CD4-positive, alpha-beta T cell treated with Interferon alpha-2 for 1 hour (primary cell): ENCODE measurements around the gene WDR73.
"Not testable (repeated sequence)": the region's sequence is repeated elsewhere in the genome, so short reads cannot be mapped to it uniquely, and the experiment has no call there.

Experiments used
- DNase-seq, 2 donors: peaks; one replicate each; pipeline ENCODE4 v3.0.0-alpha.2; 2020 to 2022

WDR73 gene

GRCh38 chr15:84656972-84657371, 2.9 kb upstream of the WDR73 start:
- DNase-seq, result no peak

- DNase-seq, result peak; percentile 79 to 82
These were observed 788 bp upstream of the WDR73 start for GRCh38 chr15:84654689-84655453.

DNA sequence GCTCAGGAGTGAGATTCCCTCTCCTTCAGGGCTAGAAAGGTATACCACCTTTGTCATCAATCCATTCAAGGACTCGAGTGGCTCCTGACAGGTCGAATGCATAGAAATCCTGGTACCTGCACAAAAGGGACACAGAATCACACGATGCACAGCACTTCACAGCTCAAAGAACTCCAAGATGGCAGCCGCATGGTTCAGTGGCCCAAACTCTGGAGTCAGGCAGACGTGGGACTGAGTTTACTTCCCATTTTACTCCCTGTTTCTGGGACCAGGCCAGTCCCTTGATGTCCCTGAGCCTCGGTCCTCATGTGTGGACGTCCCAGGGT, 536 bp downstream of the WDR73 start:
- DNase-seq, result no peak

DNA sequence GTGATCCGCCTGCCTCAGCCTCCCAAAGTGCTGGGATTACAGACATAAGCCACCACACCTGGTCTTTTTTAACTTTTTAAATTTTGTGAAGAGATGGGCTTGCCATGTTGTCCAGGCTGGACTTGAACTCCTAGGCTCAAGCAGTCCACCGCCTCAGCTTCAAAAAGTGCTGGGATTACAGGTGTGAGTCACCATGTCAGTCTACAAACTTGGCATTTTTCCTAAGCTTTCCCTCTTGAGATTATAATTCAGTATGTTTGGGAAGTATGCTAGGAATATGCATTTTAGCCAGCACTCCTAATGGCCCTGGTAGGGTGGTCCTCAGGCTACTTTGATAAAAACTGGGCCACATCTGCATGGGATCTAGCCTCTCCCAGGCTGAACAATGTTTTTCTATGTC, 4.4 kb downstream of the WDR73 start:
- DNase-seq, result no peak

GRCh38 chr15:84648539-84648938, 5.5 kb downstream of the WDR73 start:
- DNase-seq, result no peak

DNA sequence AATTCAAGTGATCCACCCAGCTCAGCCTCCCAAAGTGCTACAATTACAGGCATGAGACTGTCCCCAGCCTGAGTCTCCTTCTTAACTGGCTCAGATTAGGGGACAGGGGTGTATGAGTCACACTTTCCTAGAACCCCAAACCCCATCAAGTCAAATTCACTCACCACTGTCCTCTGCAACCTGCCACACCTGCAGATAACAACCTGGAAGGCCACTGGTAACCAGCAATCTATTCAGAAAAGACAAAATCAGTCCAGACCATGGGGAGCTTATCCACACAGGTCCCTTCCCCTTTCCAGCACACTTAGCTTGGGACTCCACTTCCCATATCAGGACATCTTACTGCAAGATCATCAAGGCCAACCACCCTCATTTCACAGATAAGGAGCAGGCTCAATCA, 6.4 kb downstream of the WDR73 start:
- DNase-seq, result no peak

GRCh38 chr15:84645997-84646396, 8.1 kb downstream of the WDR73 start:
- no peak for DNase-seq

DNA sequence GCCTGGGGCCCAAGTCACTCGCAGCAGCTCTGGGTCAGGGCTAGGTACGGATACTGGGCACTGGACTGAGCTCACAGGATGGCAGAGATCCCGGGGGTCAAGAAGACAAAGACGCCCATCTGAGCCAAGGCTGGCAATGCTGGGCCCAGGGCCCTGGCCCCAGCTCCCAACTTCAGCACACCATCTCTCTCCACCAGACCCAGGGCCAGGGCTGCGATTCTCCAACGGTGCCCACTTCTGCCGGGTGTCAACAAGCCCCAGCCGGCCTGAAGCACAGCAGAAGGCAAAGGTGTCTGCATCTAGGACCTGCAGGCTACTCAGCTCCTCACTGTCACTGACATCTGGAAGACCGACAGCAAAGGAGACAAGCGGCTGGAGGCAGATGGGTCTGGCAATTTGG, 8.6 kb downstream of the WDR73 start:
- DNase-seq, result no peak

DNA sequence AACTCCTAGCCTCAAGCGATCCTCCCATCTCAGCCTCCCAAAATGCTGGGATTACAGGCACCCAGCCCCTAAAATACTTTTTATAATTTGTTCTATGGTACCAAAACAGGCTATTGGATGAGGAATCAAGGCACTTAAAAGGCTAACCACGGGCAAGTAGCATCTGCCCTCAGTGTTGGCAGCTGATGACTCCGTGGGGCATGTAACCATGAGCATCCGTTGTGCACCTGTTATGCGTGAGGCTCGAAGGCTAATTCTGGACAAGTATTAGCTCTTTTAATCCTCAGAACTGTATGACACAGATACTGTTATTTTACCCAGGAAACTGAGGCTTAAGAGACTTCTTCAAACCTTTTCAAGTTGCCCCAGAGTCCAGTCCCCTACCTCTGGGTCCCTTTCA, 10.2 kb downstream of the WDR73 start:
- no peak for DNase-seq

DNA sequence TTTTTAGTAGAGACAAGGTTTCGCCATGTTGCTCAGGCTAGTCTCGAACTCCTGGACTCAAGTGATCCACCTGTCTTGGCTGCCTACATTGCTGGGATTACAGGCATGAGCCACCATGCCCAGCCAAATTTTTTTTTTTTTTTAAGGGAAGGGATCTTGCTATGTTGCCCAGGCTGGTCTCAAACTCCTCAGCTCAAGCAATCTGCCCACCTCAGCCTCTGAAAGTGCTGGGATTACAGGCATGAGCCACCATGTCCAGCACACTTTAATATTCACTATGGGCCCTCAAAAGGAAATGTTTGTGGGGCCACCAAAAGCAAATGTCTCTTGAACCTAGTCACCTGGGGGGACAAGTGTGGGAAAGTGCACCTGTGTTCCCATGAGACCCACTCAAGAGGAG, 11.4 kb downstream of the WDR73 start:
- not testable (repeated sequence) for DNase-seq

- not testable (repeated sequence) for DNase-seq
These were observed 12.2 kb downstream of the WDR73 start for GRCh38 chr15:84641871-84642270.

- DNase-seq, result peak in 1 of 2 donors; percentile 26
These were observed 16.0 kb downstream of the WDR73 start for GRCh38 chr15:84638103-84638502.

- peak in 1 of 2 donors; percentile 24 for DNase-seq
These were observed 19.8 kb downstream of the WDR73 start for GRCh38 chr15:84634228-84634837.

DNA sequence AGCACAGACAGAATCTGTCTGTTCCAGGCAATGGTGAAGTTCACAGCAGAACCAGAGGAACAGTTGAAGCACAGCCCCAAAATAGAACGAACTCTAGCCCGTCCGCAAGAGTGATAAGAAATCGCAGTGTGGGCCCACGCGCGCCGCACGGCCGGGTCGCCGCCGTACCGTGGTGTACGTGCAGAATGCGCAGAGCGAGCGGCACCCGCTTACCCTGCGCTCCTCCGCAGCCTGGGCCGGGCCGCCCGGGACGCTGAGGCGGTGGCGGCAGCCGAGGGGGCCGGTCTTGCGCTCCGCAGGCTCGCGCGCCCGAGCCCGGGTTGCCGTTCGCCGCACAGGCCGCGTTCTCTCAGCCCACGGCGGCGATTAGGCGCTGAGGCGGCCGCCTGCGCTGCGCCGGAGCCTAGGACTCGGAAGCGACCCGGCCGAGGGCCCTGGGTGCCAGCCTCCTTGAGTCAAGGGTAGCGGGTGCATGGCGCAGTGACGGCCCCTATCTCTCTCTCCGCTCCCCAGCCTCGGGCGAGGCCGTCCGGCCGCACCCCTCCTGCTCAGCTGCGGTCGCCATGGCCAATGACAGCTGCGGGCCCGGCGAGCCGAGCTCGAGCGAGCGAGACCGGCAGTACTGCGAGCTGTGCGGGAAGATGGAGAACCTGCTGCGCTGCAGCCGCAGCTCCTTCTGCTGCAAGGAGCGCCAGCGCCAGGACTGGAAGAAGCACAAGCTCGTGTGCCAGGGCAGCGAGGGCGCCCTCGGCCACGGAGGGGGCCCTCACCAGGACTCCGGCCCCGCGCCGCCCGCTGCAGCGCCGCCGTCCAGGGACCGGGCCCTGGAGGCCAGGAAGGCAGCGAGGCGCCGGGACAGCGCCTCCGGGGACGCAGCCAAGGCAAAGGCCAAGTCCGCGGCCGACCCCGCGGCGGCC, 20.5 kb downstream of the WDR73 start:
- DNase-seq, result peak; percentile 53 to 67

- DNase-seq, result no peak
These were observed 22.3 kb downstream of the WDR73 start for GRCh38 chr15:84631706-84632272.

DNA sequence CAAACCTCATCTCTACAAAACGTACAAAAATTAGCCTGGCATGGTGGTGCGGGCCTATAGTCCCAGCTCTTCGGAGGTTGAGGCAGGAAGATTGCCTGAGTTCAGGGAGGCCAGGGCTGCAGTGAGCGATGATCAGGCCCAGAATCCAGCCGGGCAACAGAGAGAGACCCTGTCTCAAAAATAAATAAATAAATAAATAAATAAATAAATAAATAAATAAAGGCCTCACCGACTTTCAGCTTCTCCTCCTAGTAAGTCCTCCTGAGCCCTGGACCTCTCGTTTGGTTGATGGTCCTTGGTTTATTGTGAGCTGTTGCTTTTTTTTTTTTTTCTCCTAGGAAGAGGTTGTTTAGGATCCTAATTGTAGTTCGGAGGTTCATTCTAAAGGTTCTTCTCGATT, 25.1 kb downstream of the WDR73 start:
- DNase-seq, result no peak

DNA sequence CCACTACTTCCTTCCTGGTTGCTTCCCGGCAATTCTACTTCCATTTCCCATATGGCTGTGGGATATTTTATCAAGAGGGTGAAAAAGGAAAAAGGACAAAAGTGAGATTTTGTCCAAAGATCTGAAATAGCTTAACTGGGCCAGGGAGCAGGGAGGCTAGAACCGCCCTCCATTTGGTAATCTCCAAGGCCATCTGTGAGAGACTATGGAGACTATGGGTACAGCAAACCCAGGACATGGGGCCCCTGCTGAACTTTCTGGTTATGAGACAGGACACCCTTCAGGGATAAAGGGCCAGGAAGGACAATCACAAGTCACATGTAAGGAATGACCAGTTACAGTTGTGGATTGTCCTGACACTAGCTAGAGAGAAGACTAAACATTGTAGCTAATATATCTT, 29.0 kb downstream of the WDR73 start:
- no peak for DNase-seq

DNA sequence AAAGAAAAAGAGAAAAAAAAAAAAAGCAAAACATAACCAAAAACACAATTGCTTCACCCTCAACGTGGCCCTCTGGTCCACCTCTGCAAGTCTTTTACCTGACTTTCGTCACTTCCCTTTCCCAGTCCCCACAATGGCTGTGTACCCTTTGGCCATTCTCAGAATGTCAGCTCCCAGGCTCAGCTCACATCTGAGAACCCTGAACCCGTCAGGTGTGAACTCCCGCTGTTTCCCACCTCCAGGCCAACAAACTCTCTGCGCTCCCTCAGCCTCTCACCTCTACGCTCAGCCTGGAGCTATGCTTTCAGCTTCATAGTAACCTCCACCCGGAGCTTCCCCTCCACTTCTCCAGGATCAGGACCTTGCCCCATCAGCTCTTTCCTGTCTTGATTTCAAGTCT, 29.7 kb downstream of the WDR73 start:
- no peak for DNase-seq

DNA sequence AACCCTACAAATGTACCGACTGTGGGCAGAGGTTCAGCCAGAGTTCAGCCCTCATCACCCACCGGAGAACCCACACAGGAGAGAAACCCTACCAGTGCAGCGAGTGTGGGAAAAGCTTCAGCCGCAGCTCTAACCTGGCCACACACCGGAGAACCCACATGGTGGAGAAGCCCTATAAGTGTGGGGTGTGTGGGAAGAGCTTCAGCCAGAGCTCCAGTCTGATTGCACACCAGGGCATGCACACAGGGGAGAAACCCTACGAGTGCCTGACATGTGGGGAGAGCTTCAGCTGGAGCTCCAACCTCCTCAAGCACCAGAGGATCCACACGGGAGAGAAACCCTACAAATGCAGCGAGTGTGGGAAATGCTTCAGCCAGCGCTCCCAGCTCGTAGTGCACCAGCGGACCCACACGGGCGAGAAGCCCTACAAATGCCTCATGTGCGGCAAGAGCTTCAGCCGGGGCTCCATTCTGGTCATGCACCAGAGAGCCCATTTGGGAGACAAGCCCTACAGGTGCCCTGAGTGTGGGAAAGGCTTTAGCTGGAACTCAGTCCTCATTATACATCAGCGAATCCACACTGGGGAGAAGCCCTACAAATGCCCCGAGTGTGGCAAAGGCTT, 32.6 kb downstream of the WDR73 start:
- no peak for DNase-seq

DNA sequence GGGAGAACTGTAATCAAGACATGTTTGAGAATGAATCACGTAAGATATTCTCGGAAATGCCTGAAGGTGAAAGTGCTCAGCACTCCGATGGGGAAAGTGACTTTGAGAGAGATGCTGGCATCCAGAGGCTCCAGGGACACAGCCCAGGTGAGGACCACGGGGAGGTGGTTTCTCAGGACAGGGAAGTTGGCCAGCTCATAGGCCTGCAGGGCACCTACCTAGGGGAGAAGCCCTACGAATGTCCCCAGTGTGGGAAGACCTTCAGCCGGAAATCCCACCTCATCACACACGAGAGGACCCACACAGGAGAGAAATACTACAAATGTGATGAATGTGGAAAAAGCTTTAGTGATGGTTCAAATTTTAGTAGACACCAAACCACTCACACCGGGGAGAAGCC, 33.5 kb downstream of the WDR73 start:
- DNase-seq, result no peak

- no peak for DNase-seq
These were observed 37.8 kb downstream of the WDR73 start for GRCh38 chr15:84616235-84616634.

DNA sequence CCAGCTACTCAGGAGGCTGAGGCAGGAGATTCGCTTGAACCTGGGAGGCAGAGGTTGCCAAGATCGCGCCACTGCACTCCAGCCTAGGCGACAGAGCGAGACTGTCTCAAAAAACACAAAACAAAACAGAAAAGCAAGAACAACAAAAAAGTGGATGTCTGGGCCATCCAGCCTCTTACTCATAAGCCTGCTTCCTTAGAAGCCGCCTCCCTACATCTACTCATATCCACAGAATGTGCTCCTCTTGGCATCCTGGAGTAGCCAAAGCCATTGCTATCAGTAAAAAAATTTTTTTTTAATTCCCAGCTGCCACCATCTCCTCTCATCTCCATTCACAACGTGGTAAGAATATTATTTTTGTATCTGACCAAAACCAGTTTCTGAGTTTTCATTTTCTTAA, 42.5 kb downstream of the WDR73 start:
- DNase-seq, result no peak
